HTERT RPE-1 (cell line): ENCODE results near the gene NR0B1.

Experiments used
- in situ Hi-C: fragments of 300-500 bp; cut with MboI; formaldehyde crosslinking; loops from 4 replicates; pipeline ENCODE4 v1.14.3; 2020; ENCODE audit warnings: low sequenced_read_pairs

Gene NR0B1

GRCh38 chrX:30309139-30309571 is at the start of gene NR0B1:
TSS of gene NR0B1 (minus strand) at chrX:30309390. CDS start at chrX:30309363, 27 bp downstream.
- in situ Hi-C loops, result no loop called here

- in situ Hi-C loops, result no loop called here
These were observed 40.8 kb upstream of the NR0B1 start for GRCh38 chrX:30349946-30350345.

DNA sequence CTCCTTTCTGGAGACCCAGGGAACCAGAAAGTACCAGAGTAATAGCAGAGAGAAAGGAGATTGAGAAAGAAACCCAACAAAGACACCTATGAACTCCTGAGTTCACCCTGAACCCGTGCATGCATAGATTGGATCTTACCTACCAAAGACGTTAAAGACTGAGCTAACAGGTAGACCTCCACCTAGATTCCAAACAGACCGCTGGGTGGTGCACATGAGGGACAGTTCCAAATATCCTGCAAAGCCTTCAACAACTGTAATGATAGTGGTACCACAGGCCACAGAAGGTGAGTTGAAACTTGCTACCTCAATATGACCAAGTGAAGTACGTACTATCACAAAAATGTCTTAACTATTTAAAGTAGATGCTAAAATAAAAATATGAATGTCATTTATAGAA is 34.0 kb upstream of the NR0B1 start:
- in situ Hi-C loops, result no loop called here

DNA sequence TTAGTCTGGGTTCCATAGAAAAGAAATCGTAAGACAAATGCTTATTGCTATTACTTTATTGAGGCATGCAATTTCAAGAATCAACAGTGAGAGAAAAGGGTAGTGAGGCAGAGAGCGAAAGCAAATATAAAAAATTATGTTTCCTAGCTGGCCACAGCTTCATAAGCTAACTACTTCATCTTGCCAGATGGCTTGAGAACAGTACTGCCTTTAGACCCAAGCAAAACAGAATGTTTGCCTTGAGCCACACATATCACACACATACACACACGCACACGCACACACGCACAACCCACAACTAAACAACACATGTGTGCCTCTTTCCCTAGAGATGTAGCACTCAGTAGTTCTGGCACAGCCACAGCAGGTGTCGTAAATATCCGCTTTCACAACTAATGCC is 31.6 kb upstream of the NR0B1 start:
- in situ Hi-C loops, result no loop called here

DNA sequence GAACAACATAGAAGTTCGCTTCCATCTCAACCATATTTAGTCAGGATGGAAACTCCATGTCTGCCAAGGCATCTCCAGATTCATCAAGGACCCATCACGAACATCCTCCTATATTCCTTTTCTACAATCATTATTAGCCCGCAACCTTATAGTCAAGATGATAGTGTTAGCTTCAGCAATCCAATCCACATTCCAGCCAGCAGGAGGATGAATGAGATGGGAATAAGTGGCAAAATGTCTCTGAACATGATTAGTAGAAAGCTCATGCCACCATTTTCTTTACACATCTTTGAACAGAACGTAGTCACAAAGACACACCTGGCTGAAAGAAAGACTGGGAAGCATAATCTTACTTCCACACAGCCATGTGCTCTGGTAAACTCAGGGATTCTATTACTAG is 18.6 kb upstream of the NR0B1 start:
- in situ Hi-C loops, result no loop called here

DNA sequence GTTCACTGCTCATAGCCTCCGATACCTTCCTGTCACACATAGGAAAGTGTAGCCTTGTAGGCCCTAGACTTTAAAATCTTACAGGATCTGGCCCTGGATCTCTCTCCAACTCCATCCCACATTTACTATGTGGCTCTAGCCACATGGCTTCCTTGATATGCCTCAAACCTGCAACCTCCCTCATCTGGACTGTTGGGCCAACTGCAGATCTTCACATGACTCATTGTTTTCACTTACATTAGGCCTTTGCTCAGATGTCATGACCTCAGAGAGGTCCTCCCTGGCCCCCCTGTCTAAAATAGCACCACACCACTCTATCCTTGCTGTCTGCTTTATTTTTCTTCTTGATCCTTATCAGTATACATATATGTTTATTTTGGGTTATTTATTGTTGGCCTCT is 8.1 kb upstream of the NR0B1 start:
- in situ Hi-C loops, result no loop called here

DNA sequence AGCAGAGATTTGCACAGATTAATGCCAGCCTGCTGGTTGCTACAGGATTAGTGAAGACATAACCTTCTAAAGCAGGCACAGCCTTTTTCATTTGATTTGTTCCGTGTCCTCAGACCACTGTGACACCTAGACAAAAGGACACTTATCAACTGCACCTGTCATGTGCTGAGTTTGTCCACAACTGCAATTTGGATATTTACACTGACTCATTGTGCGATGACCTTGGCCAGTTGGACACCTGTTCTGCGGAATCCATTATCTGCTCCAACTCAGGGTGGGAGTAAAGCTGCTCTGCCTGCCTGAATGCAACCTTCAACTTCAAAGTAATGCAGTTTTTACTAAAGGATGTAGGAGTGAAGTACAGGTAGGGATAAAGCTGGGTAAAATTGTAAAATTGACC is 4.1 kb upstream of the NR0B1 start:
- in situ Hi-C loops, result no loop called here

DNA sequence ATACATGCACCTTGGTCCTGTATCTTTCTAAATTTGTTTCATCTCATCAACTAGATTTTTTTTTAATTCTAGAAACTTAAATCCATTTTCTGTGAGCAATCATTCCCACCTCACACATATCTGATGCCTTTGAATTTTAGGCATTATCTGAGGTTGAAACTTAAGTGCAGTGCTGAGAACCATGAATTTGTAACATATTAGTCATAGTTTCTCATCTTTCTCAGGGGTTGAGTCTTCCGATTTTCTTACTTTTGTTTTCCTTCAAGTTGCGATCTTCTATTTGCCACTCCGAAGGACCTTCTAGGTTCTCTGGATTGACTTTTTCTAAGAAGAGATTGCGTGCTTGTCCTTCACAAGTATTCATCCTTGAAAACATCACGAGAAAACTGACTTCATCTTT is 3.7 kb upstream of the NR0B1 start:
- in situ Hi-C loops, result no loop called here

GRCh38 chrX:30310429-30311206 is 1.4 kb upstream of the NR0B1 start:
- in situ Hi-C loops, result no loop called here

DNA sequence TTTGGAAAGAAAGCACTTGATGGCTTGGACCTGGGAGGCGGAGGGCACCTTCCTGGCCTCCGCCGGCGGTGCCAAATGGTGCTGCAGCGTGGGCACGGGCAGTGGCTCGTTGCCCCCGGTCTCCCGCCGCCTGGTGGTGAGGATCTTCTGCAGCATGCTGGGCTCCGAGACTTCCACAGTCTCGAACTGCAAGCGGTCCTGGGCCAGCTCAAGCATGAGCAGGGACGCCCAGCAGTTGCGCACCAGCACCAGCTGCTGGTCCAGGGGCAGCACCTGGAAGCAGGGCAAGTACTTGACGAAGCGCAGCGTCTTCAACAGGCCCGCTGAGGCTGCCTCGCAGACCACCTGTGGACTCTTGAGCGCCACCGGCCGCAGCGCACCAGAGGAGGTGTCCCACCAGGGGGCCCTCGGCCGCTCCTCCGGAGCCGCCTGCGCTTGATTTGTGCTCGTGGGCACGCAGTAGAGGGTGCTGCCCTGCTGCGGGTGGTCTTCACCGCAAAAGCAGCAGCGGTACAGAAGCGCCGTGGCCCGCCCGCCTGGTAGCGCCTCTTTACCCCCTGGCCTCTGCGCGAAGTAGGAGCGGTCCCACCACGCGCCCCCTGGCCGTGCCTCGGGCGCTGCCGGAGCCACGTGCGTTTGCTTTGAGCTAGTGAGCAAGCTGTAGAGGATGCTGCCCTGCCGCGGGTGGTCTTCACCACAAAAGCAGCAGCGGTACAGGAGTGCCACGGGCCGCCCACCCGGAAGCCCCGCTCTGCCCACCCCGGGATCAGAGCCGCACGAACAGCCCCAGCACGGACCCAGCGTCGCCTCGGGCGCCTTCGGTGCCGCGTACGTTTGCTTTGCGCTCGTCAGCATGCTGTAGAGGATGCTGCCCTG is 689 bp downstream of the NR0B1 start:
- in situ Hi-C loops, result no loop called here

DNA sequence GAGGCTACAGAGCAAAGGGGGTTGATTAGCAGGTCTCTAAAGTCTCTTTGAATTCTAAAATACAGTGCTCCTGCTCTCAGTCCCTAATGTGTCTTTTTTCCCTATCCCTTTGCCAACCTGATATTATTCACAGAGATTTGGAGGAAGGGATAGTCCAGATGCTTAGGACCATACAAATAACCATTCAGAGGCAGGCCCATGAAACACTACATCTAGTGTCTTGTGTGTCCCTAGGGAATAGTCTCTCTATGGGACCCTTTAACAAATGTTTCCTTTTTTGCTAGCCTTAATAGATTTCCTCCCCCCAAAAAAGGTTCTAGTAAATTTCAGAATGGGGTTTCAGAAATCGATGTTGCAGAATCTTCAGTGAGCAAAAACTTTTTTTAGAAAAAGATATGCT is 1.7 kb downstream of the NR0B1 start:
- in situ Hi-C loops, result no loop called here

GRCh38 chrX:30304866-30305265 is 4.3 kb downstream of the NR0B1 start:
- in situ Hi-C loops, result no loop called here

DNA sequence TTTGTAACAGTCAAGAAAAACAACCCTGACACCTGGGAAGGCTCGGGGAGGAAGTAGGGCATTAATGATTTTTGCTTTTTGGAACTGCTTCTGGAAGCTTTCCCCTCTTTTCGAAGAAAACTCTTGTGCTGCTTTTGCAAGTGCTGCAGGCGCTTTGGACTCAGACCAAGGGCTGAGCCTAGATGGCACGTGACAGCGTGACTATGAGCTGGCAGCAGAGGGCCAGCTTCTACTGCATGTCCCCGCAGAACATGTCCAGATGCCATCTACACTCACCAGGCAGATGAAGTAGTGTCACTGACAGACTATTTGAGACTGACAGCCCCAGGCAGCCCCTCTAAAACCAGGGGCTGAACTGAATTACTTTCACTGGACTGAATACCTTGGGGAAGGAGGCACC is 6.2 kb downstream of the NR0B1 start:
- in situ Hi-C loops, result no loop called here

- in situ Hi-C loops, result no loop called here
These were observed 7.2 kb downstream of the NR0B1 start for GRCh38 chrX:30301963-30302362.

DNA sequence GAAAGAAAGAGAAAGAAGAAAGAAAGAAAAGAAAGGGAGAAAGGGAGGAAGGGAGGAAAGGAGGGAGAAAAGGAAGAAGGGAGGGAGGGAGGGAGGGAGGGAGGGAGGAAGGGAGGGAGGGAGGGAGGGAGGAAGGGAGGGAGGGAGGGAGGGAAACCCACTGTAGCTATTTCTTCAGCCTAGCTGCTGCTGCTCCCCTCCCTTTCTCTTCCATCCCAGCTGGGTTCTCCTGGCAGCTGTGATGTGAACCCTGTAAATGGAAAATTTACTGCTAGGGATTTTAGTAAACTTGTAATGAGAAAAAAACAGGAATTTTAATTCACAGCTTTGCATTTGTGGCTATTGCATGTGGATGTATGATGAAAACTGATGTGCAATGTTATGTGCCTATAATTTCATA is 8.0 kb downstream of the NR0B1 start:
- in situ Hi-C loops, result no loop called here

DNA sequence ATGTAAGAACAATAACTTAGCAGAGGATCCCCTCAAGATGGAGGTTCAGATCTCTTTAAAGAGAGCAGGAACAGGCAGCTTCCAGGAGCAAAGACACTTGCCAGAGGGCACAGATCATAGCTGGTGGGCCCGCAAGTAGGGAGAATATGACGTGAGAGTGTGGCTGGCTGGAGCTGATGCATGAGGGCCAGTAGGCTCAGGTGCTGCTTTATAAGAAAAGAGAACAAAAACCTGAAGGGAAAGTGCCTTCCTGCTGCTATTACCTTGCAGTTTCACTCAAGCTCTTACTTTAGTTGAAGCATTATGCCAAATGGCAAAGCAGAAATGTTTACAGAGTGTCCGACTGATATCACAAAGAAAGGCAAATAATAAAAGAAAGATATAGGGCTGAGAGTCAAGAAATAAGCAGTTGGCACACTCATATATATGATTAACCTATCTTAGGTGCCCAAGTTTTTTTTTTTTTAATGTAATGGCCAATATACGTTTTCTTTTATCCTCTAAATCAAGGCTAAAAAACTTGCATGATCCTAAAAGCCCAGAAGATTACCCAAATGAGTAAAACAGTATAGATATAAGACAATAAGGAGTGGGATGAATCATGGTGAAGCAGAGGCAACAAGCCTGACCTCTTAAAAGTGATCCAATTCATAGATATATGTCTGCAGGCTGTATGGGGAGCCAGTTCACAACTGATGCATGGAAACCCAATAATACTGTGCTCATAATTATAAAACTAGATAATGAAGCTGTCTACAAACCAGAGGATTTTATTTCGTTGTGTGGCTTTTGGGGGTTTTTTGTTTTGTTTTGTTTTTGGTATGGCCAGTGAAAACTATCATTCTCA is 12.6 kb downstream of the NR0B1 start:
- in situ Hi-C loops, result no loop called here

- in situ Hi-C loops, result no loop called here
These were observed 25.6 kb downstream of the NR0B1 start for GRCh38 chrX:30283456-30284200.

DNA sequence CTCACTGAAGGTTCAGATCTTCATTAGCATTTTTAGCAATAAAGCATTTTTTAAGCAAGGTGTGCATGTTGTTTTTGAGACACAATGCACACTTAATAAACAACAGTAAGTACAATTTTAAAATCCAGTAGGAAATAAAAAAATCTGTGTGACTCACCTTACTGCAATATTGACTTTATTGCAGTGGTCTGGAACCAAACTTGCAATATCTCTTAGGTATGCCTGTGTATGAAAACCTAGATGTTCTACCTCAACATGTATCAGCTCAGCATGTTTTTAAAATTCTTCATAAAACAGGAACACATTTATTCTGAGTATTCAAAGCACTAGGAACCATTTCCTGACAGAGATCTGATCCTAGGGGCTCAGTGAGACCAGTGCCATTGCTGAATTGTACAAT is 26.7 kb downstream of the NR0B1 start:
- in situ Hi-C loops, result no loop called here

- in situ Hi-C loops, result no loop called here
These were observed 28.8 kb downstream of the NR0B1 start for GRCh38 chrX:30280428-30280827.

DNA sequence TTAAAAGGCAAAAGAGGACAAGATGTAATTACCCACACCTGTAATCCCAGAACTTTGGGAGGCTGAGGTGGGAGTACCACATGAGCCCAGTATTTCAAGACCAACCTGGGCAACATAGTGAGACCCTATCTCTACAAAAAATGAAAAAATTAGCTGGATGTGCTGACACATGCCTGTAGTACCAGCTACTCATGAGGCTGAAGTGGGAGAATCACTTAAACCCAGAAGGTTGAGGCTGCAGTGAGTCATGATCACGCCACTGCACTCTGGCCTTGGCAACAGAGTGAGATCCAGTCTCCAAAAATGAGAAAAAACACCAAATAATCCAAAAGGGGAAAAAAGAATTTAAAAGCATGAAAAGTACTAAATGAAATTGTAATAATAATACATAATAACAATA is 30.8 kb downstream of the NR0B1 start:
- in situ Hi-C loops, result no loop called here

GRCh38 chrX:30275498-30275897 is 33.7 kb downstream of the NR0B1 start:
- in situ Hi-C loops, result no loop called here
